ENCODE results near the gene TSC22D3. TPM values are rescaled to one million over a fixed set of nuclear protein-coding genes. Genes with fewer than 3 reads are reported as not detected.
"Not testable (repeated sequence)": the region's sequence is repeated elsewhere in the genome, so short reads cannot be mapped to it uniquely, and the experiment has no call there.

The TSC22D3 gene
- total RNA-seq, 2 donors from 2014 or later = 18.5 to 23.3 TPM

- Histone ChIP-seq H3K4me1 (no peaks in the 10 kb centered on the region), H3K36me3 (no peaks in the 10 kb centered on the region), H3K9me3 (no peaks in the 10 kb centered on the region), H3K9ac (ENCODE audit: low read depth in 2 of 2, low read length in 2 of 2) (no peak overlapping the region), H3K27ac (no peak overlapping the region), H3K27me3 (no peaks in the 10 kb centered on the region), H3K4me3 (no peak overlapping the region)
- intact Hi-C loops (cut with DNase I) = no loop called here
- TF ChIP-seq CTCF (IDR thresholded peaks at IDR 0.05) = no peak
- no peak for DNase-seq
Measured at GRCh38 chrX:107691024-107691448, 84.6 kb downstream of the TSC22D3 start.

GRCh38 chrX:107687445-107687844 is 88.1 kb downstream of the TSC22D3 start:
- no peaks in the 10 kb centered on the region for H3K4me1 ChIP-seq
- H3K9me3 ChIP-seq = no peaks in the 10 kb centered on the region

GRCh38 chrX:107686792-107687191 is 88.8 kb downstream of the TSC22D3 start:
- Histone ChIP-seq H3K4me3 (no peak overlapping the region), H3K27ac (no peak overlapping the region), H3K9me3 (no peaks in the 10 kb centered on the region), H3K27me3 (no peaks in the 10 kb centered on the region), H3K9ac (ENCODE audit: low read depth in 2 of 2, low read length in 2 of 2) (no peak overlapping the region), H3K4me1 (no peaks in the 10 kb centered on the region), H3K36me3 (no peaks in the 10 kb centered on the region)
- no peak for TF ChIP-seq CTCF (IDR thresholded peaks at IDR 0.05)
- DNase-seq = no peak
- intact Hi-C loops (cut with DNase I) = no loop called here

More at GRCh38 chrX:107687445-107687844, 88.1 kb downstream of the TSC22D3 start:
- no peak overlapping the region for H3K9ac ChIP-seq (ENCODE audit: low read depth in 2 of 2, low read length in 2 of 2)
- no peak overlapping the region for H3K4me3 ChIP-seq
- H3K27me3 ChIP-seq = no peaks in the 10 kb centered on the region
- intact Hi-C loops (cut with DNase I) = no loop called here
- no peak overlapping the region for H3K27ac ChIP-seq
- DNase-seq = no peak
- no peak for TF ChIP-seq CTCF (IDR thresholded peaks at IDR 0.05)
- H3K36me3 ChIP-seq = no peaks in the 10 kb centered on the region

- DNase-seq = no peak
- H3K4me3 ChIP-seq = no peak overlapping the region
- H3K9me3 ChIP-seq = no peaks in the 10 kb centered on the region
- intact Hi-C loops (cut with DNase I) = no loop called here
- H3K36me3 ChIP-seq = no peaks in the 10 kb centered on the region
- no peaks in the 10 kb centered on the region for H3K27me3 ChIP-seq
- no peak overlapping the region for H3K27ac ChIP-seq
- no peak overlapping the region for H3K9ac ChIP-seq (ENCODE audit: low read depth in 2 of 2, low read length in 2 of 2)
- H3K4me1 ChIP-seq = no peaks in the 10 kb centered on the region
- TF ChIP-seq CTCF (IDR thresholded peaks at IDR 0.05) = no peak
Measured at GRCh38 chrX:107686026-107686425, 89.6 kb downstream of the TSC22D3 start.

- not testable (repeated sequence) for H3K27ac ChIP-seq, DNase-seq
Measured at GRCh38 chrX:107685586-107685985, 90.0 kb downstream of the TSC22D3 start.

GRCh38 chrX:107684956-107685385 is 90.6 kb downstream of the TSC22D3 start:
- Histone ChIP-seq H3K9ac (ENCODE audit: low read depth in 2 of 2, low read length in 2 of 2) (no peak overlapping the region), H3K9me3 (no peaks in the 10 kb centered on the region), H3K4me3 (no peak overlapping the region), H3K36me3 (no peaks in the 10 kb centered on the region), H3K4me1 (no peaks in the 10 kb centered on the region), H3K27me3 (no peaks in the 10 kb centered on the region), H3K27ac (peak overlapping the region; percentile 18)
- TF ChIP-seq CTCF (IDR thresholded peaks at IDR 0.05) = no peak
- intact Hi-C loops (cut with DNase I) = no loop called here
- DNase-seq = peak; percentile 78

More at GRCh38 chrX:107685586-107685985, 90.0 kb downstream of the TSC22D3 start:
- H3K36me3 ChIP-seq; H3K4me1 ChIP-seq; H3K9ac ChIP-seq (ENCODE audit: low read depth in 2 of 2, low read length in 2 of 2); H3K27me3 ChIP-seq; intact Hi-C loops (cut with DNase I); H3K9me3 ChIP-seq; H3K4me3 ChIP-seq: not testable (repeated sequence)
